IMR-90 (cell line): ENCODE measurements around the gene ZMAT5. TPM values are rescaled to one million over a fixed set of nuclear protein-coding genes. Genes with fewer than 3 reads are reported as not detected.

Experiments
- ATAC-seq: fragments of 200-7000 bp; cut with Tn5 transposase; 2 replicates; pipeline ENCODE4 v1.9.1; 2020; ENCODE audit warnings: low read depth, mild to moderate bottlenecking, moderate library complexity
- BruUV-seq: library from RNA; stranded (reverse); fragments of 400-500 nt; replicated peaks from 2 replicates; lab custom pipeline; 2021; lab: Mats Ljungman, UMichigan
- CTCF ChIA-PET: fragments of 300-600 bp; formaldehyde crosslinking; extraction: SDS; loops from one replicate; lab custom pipeline; 2021; ENCODE audit warnings: antibody characterized with exemption; lab: Yijun Ruan, JAX
- POLR2A ChIA-PET: fragments of 300-600 bp; sonication (Branson Sonifier 250); formaldehyde crosslinking; loops from one replicate; lab custom pipeline; 2022; ENCODE audit warnings: antibody characterized with exemption; ENCODE audit not compliant: unreplicated experiment; lab: Charles Lee
- DNase-seq: peaks from one replicate; pipeline ENCODE4 v3.0.0; 2013
- H2AFZ ChIP-seq: replicated peaks from 2 replicates; pipeline ENCODE3; 2013; ENCODE audit warnings: low read length, mild to moderate bottlenecking; ENCODE audit not compliant: poor library complexity
- H2AK5ac ChIP-seq: 2 replicates; pipeline ENCODE4 v1.6.1; 2013; ENCODE audit warnings: low read depth, low read length, inconsistent platforms
- H2AK9ac ChIP-seq: replicated peaks from 2 replicates; pipeline ENCODE3; 2013; ENCODE audit warnings: mild to moderate bottlenecking, low read depth, low read length, moderate library complexity; ENCODE audit not compliant: poor library complexity
- H2BK120ac ChIP-seq: 2 replicates; pipeline ENCODE4 v1.6.1; 2013; ENCODE audit warnings: low read depth, low read length, inconsistent platforms
- H2BK15ac ChIP-seq: 3 replicates; pipeline ENCODE4 v1.6.1; 2013; ENCODE audit warnings: low read depth, low read length, inconsistent platforms
- H2BK20ac ChIP-seq: 2 replicates; pipeline ENCODE4 v1.6.1; 2013; ENCODE audit warnings: low read depth, mild to moderate bottlenecking, inconsistent platforms, low read length, moderate library complexity
- H2BK5ac ChIP-seq: 2 replicates; pipeline ENCODE4 v1.6.1; 2013; ENCODE audit warnings: mild to moderate bottlenecking, low read depth, low read length, inconsistent platforms; ENCODE audit not compliant: poor library complexity, severe bottlenecking
- H3K14ac ChIP-seq: replicated peaks from 2 replicates; pipeline ENCODE4 v1.6.1; 2013; ENCODE audit warnings: low read depth, low read length, inconsistent platforms
- H3K18ac ChIP-seq: 2 replicates; pipeline ENCODE4 v1.6.1; 2013; ENCODE audit warnings: low read depth, low read length, control low read depth
- H3K23ac ChIP-seq: 2 replicates; pipeline ENCODE4 v1.6.1; 2013; ENCODE audit warnings: low read depth, low read length, inconsistent platforms
- H3K27ac ChIP-seq: 2 replicates; pipeline ENCODE4 v1.5.1; 2013; ENCODE audit warnings: mild to moderate bottlenecking, control low read depth, low read length; ENCODE audit not compliant: insufficient read depth
- H3K27me3 ChIP-seq: 2 replicates; pipeline ENCODE4 v1.6.1; 2013; ENCODE audit warnings: low read length; ENCODE audit not compliant: control insufficient read depth, insufficient read depth
- H3K36me3 ChIP-seq: 2 replicates; pipeline ENCODE4 v1.6.1; 2013; ENCODE audit warnings: low read length, mixed read lengths; ENCODE audit not compliant: control insufficient read depth, insufficient read depth
- H3K4ac ChIP-seq: 2 replicates; pipeline ENCODE4 v1.6.1; 2013; ENCODE audit warnings: low read depth, low read length, inconsistent platforms
- H3K4me1 ChIP-seq: 2 replicates; pipeline ENCODE4 v1.6.1; 2013; ENCODE audit warnings: low read length, mixed read lengths; ENCODE audit not compliant: control insufficient read depth, insufficient read depth
- H3K4me2 ChIP-seq: 2 replicates; pipeline ENCODE4 v1.6.1; 2013; ENCODE audit warnings: low read depth, mild to moderate bottlenecking, control low read depth, low read length, moderate library complexity
- H3K4me3 ChIP-seq: 2 replicates; pipeline ENCODE4 v1.5.1; 2013; ENCODE audit warnings: low read depth, mild to moderate bottlenecking, control low read depth, low read length, moderate library complexity; ENCODE audit not compliant: insufficient read depth
- H3K56ac ChIP-seq: 2 replicates; pipeline ENCODE4 v1.6.1; 2013; ENCODE audit warnings: low read length, inconsistent platforms; ENCODE audit not compliant: insufficient read depth; ENCODE audit errors: extremely low read depth
- H3K79me1 ChIP-seq, 2 experiments: 2 replicates each; pipeline ENCODE4 v1.6.1; 2013; ENCODE audit warnings: low read length in 2 of 2, inconsistent platforms in 1 of 2, low read depth in 1 of 2
- H3K9ac ChIP-seq: 2 replicates; pipeline ENCODE4 v1.6.1; 2013; ENCODE audit warnings: low read depth, low read length, control low read depth
- H3K9me1 ChIP-seq: 2 replicates; pipeline ENCODE4 v1.6.1; 2013; ENCODE audit warnings: low read length, inconsistent platforms; ENCODE audit not compliant: insufficient read depth
- H3K9me3 ChIP-seq: 2 replicates; pipeline ENCODE4 v1.6.1; 2013; ENCODE audit warnings: low read length; ENCODE audit not compliant: control insufficient read depth, insufficient read depth
- H4K20me1 ChIP-seq: 2 replicates; pipeline ENCODE4 v1.6.1; 2013; ENCODE audit warnings: low read length, inconsistent platforms; ENCODE audit not compliant: insufficient read depth
- H4K5ac ChIP-seq: 2 replicates; pipeline ENCODE4 v1.6.1; 2013; ENCODE audit warnings: mild to moderate bottlenecking, low read depth, low read length, control low read depth
- H4K8ac ChIP-seq, 2 experiments: 2 replicates each; pipeline ENCODE4 v1.6.1; 2013; ENCODE audit warnings: low read depth in 2 of 2, low read length in 2 of 2, control low read depth in 1 of 2, inconsistent platforms in 1 of 2
- H4K91ac ChIP-seq: 2 replicates; pipeline ENCODE4 v1.6.1; 2013; ENCODE audit warnings: low read depth, low read length, inconsistent platforms; ENCODE audit not compliant: insufficient read depth
- CEBPB ChIP-seq: IDR thresholded peaks from 2 replicates; pipeline ENCODE4 v1.6.1; 2012; ENCODE audit warnings: low read depth, low read length, improper control_type of control experiment
- FOS ChIP-seq: fragments of 150-350 bp; IDR thresholded peaks from 2 replicates; pipeline ENCODE4 v1.6.1; 2016; ENCODE audit warnings: low read depth, low read length
- MAZ ChIP-seq: IDR thresholded peaks from 2 replicates; pipeline ENCODE4 v1.6.1; 2012; ENCODE audit warnings: low read depth, mild to moderate bottlenecking, low read length, improper control_type of control experiment, moderate library complexity, borderline replicate concordance
- MXI1 ChIP-seq: IDR thresholded peaks from 2 replicates; pipeline ENCODE4 v1.6.1; 2012; ENCODE audit warnings: low read depth, mild to moderate bottlenecking, low read length, moderate library complexity, borderline replicate concordance
- NFE2L2 ChIP-seq: fragments of 150-350 bp; IDR thresholded peaks from 2 replicates; pipeline ENCODE4 v1.6.1; 2016; ENCODE audit warnings: low read depth, mild to moderate bottlenecking, low read length
- POLR2A ChIP-seq: IDR thresholded peaks from 2 replicates; pipeline ENCODE4 v1.6.1; 2012; ENCODE audit warnings: mild to moderate bottlenecking, low read depth, low read length
- RAD21 ChIP-seq: IDR thresholded peaks from 2 replicates; pipeline ENCODE4 v1.6.1; 2012; ENCODE audit warnings: low read length, improper control_type of control experiment
- RFX5 ChIP-seq: IDR thresholded peaks from 2 replicates; pipeline ENCODE4 v1.8.0; 2012; ENCODE audit warnings: low read depth, mild to moderate bottlenecking, low read length, moderate library complexity
- WGBS, 2 experiments: methylation state at CpG; one replicate each; pipeline versions ENCODE4 v1.1.5 to v1.1.7; 2013; ENCODE audit warnings: missing lambda C conversion rate in 2 of 2; ENCODE audit not compliant: insufficient read length in 1 of 2; ENCODE audit errors: extremely low coverage in 2 of 2; 5-methylcytosine and 5-hydroxymethylcytosine counted together
- dilution Hi-C: fragments of 300-500 bp; cut with HindIII; formaldehyde crosslinking; loops from one replicate; pipeline ENCODE4 v1.14.3; 2018; ENCODE audit warnings: low sequenced_read_pairs; ENCODE audit not compliant: unreplicated experiment
- in situ Hi-C: fragments of 300-500 bp; cut with MboI; formaldehyde crosslinking; loops from 3 replicates; pipeline ENCODE4 v1.14.3; 2019; ENCODE audit warnings: low sequenced_read_pairs, inconsistent platforms, mixed read lengths
- intact Hi-C: fragments of 100-400 bp; cut with micrococcal nuclease; formaldehyde crosslinking; loops from 2 replicates; pipeline ENCODE4 v1.10.0; 2022
- polyA plus RNA-seq, 3 experiments: library from polyadenylated mRNA; depleted of rRNA; stranded (reverse); fragments of >200 nt; gene quantifications; 2 replicates each; pipeline ENCODE4 v1.2.3, GENCODE V29; 2012; ENCODE audit warnings: low replicate concordance in 1 of 3
- total RNA-seq: library from RNA; depleted of rRNA; stranded (reverse); fragments of >200 nt; gene quantifications from 2 replicates; pipeline ENCODE4 v1.2.3, GENCODE V29; 2012

ZMAT5 gene
- total and polyA plus RNA-seq, 2 of the 4 experiments (the other 2 are of a cell fraction), result 21.7 to 31.8 TPM

DNA sequence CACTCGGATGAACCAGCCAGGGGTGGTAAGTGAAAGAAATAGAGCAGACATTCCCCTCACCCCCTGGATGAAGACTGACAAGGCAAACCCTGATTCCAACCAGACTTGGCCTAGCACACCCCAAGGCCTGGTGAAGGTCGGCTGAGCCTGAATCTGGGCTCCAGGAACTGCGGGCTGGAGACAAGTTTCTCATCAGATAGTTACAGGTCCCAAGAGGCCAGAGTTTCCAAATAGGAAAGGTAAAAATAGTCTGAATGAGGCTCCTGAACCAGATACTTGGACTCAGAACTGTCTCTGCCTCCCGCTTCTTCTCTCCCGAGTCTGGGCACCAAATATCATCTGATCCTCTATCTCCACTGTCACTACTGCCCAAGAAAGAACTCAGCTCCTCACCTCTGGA, 7.8 kb downstream of the ZMAT5 start:
- intact Hi-C loops, result no loop called here
- in situ Hi-C loops, result no loop called here

More for the DNA sequence above, 7.8 kb downstream of the ZMAT5 start:
- Histone ChIP-seq H3K9me3 (no peaks in the 10 kb centered on the region), H4K91ac (no peak overlapping the region), H3K27me3 (no peaks in the 10 kb centered on the region), H3K23ac (peak overlapping the region; percentile 43; the same call in 1 of the 2 replicates), H3K18ac (no peak overlapping the region), H3K4me2 (no peak overlapping the region), H3K56ac (no peak overlapping the region), H2BK5ac (no peak overlapping the region), H2BK15ac (no peak overlapping the region), H3K9ac (no peak overlapping the region), H2BK120ac (no peak overlapping the region), H3K9me1 (no peaks in the 10 kb centered on the region), H4K8ac (no peak overlapping the region), H2AFZ (no peak overlapping the region), H2BK20ac (no peak overlapping the region), H3K14ac (no peak overlapping the region), H2AK5ac (no peak overlapping the region), H3K79me1 (peaks cover 3 to 11% of the 10 kb centered on the region in 2 experiments), H3K27ac (no peak overlapping the region), H3K36me3 (0 out of 2 replicates have a peak, but pooled peaks cover 2% of the 10 kb centered on the region), H3K4me1 (no peaks in the 10 kb centered on the region), H3K4me3 (no peak overlapping the region), H4K20me1 (no peaks in the 10 kb centered on the region; the same call in 1 of the 2 replicates), H2AK9ac (no peak overlapping the region), H3K4ac (no peak overlapping the region), H4K5ac (no peak overlapping the region)
- ChIA-PET POLR2A (no interaction called here), CTCF (no interaction called here)
- ATAC-seq (no peak), DNase-seq (no peak)
- dilution Hi-C loops, result no loop called here
- BruUV-seq, result no TSS peak
- TF ChIP-seq NFE2L2 (no peak), RAD21 (no peak), FOS (no peak), CEBPB (no peak), RFX5 (no peak), MAZ (no peak), MXI1 (no peak), POLR2A (no peak)
- no CpG with 5 or more reads among the region's 5 CpGs for WGBS, 2 experiments
